Measurements from ENCODE around the gene LYL1.

Gene LYL1

DNA sequence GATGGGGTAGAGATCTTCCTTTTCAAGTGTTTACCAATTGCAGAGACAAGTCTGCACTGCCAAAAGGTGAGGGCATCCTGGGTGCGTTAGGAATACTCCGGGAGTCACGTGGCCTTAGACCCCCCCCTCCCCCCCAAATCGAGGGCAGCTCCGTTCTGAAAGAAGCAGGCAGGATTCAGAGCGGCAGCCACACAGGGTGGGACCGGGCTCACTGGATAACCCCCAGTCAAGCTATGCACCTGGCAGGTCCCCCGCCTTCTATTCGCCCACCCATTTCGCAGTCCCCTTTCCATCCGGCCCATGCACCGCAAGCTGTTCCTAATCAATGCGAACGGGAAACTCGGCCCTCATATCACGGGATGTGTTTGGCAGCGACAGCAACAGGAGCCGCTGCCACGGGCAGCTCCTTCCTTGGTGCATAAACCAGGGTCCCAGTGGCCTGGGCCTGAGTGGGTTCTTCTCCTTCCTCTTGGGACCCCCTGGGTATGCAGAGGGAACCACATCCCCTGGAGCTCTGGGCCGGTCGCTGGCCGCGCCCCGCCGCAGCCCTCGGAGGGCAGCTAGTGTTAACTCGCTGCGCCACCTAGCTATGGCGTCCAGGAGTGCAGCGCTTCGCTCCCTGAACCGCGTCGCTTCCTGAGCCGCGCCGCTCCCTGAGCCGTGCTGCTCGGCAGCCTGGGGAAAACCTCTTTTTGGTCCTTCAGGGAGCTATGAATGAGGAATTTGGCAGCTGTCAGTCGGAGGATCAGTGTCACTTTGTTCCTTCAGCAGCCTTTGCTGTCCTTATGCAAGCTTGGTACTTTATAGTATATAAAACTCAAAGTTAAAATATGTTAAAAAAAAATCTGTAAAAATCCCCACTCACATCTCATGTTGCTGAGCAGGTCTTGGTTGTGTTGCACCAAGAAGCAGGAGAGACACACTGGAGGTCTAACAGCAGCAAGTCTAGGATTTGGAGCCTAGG lies 41.4 kb downstream of the LYL1 start:
- in situ Hi-C loops (cut with HindIII; ENCODE audit: low sequenced_read_pairs): loop anchor here (5.0 kb wide), 2 partner anchors 54 to 91 kb away; partner anchors contain the start of genes IER2 and STX10

DNA sequence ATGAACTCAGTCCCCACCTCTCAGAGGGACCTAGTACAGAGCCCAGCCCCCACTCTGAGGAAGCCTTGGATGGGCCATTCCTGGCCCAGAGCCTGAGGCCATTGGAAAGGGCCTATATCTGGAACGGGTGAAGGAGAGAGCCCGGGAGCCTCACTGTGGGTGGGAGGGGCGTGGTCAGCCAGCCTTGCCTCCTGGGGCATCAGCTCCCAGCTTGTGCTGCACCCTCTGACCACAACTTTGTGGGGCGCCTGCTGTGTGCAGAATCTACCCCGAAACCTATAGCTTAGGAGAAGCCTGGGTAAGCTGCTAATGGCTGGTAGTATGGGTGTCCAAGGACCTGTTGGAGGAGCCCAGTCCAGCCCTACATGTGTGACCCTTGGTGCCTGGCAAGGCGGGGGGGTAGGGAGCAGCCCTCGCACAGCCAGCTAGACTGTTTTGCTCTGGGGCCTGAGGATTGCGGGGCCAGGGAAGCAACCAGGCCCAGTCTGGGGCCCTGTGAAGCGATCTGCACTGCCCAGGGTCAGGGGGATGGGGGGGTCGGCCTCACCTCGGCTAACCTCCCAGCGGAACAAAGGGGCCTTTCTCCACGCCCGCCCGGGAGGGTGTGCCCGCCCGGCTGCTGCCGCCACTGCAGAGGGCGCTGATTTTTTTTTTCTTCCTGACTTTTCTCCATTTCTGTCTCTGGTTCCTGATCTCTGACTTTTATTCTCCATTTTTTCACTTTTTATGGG lies 42.3 kb downstream of the LYL1 start:
- in situ Hi-C loops (cut with HindIII; ENCODE audit: low sequenced_read_pairs): loop anchor here (5.0 kb wide), 2 partner anchors 53 to 92 kb away; partner anchors contain the start of genes IER2 and STX10

- in situ Hi-C loops (cut with HindIII; ENCODE audit: low sequenced_read_pairs): no loop called here
Observed at GRCh38 chr19:13058951-13059660, 43.6 kb downstream of the LYL1 start.

- in situ Hi-C loops (cut with HindIII; ENCODE audit: low sequenced_read_pairs): no loop called here
Observed at GRCh38 chr19:13057744-13058143, 44.9 kb downstream of the LYL1 start.

DNA sequence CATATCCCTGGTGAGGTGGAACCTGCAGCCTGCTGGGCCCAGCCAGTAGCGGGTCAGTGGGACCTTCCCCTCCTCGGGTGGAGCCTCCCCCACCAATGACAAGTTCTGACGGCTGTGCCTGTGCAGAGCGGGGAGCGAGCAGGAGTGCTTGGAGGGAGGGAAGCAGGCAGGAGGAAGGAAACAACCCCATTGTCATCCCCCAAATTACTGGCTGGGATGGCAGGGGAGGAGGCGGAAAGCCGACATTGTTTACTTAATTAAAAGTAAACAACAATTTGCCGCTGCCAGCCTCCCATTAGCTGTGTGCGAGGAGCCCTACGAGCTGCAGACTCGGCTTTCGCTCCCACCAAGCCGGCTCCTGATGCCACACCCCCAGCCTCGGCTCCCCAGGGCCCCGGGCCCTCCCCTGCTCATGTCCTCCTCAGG lies 45.5 kb downstream of the LYL1 start:
- in situ Hi-C loops (cut with HindIII; ENCODE audit: low sequenced_read_pairs): no loop called here

GRCh38 chr19:13056052-13056660 lies 46.5 kb downstream of the LYL1 start:
- in situ Hi-C loops (cut with HindIII; ENCODE audit: low sequenced_read_pairs): no loop called here

DNA sequence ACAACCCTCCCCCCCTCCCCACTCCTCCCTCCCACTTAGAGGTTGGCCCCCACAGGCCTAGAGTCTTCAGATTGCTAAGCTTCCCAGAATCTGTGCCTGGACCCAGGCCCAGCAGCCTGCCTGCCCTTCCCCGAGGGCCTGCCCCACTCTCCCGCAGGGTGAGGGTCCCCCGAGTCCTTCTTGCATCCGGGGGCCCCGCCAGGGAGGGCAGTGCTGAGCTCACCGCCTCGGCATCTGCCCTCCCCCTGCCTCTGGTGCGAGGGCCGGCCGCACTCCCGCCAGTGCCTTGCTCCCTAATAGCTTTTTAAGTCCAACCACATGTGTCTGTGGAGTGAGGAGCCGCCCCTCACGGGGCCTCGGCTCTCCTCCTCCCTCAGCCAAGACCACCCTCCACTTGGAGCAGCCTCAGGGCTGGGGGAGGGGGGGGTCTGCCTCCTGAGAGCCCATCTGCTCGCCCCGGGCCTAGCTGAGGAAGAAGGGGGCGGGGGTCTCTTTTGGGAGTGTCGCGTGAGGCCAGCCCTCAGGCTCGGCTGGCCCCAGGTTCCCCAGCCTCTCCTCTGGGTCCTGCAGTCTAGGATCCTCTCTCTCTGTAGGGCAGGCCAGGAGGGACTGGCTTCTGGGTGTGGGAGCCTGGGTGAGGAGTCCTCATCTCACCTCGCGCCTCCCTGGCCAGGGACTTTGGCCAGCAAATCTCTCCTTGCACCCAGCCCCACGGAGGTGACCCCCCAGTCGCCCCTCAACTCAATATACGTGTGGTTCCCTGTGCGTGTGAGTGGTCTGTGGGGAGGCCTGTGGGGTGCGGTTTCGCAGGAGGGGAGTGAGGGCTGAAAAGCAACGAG lies 47.2 kb downstream of the LYL1 start:
- in situ Hi-C loops (cut with HindIII; ENCODE audit: low sequenced_read_pairs): no loop called here

DNA sequence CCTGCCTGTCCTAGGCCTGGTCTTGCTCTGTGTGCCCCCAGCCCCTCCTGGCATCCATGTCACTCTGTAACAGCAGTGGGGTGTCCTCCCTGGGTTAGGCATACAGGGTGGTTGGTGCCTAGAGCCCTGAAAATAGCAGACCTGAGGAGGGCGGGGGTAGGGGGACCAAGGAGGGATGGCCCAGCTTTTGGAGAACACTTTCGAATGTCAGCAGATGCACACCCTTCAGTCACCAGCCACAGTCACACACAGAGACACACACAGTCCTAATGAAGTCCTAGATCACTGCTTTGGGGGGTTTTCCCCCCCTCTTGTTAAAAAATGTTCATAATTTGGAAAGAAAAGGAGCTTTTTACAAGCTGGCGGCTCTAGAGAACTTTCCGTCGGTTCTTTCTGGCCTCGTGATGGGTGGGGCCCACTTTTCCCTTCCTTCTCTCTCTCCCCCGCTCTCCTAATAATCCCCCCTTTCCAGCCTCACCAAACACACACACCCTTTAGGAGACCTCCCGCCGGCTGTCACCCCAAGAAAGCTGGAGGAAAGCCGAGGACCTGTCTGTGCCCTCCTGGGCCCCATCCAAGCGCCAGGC lies 47.9 kb downstream of the LYL1 start:
- in situ Hi-C loops (cut with HindIII; ENCODE audit: low sequenced_read_pairs): no loop called here

GRCh38 chr19:13053761-13054625 lies 48.7 kb downstream of the LYL1 start:
- in situ Hi-C loops (cut with HindIII; ENCODE audit: low sequenced_read_pairs): no loop called here

GRCh38 chr19:13053238-13053637 lies 49.4 kb downstream of the LYL1 start:
- in situ Hi-C loops (cut with HindIII; ENCODE audit: low sequenced_read_pairs): no loop called here

- in situ Hi-C loops (cut with HindIII; ENCODE audit: low sequenced_read_pairs): no loop called here
Observed at GRCh38 chr19:13052447-13053175, 50.0 kb downstream of the LYL1 start.

DNA sequence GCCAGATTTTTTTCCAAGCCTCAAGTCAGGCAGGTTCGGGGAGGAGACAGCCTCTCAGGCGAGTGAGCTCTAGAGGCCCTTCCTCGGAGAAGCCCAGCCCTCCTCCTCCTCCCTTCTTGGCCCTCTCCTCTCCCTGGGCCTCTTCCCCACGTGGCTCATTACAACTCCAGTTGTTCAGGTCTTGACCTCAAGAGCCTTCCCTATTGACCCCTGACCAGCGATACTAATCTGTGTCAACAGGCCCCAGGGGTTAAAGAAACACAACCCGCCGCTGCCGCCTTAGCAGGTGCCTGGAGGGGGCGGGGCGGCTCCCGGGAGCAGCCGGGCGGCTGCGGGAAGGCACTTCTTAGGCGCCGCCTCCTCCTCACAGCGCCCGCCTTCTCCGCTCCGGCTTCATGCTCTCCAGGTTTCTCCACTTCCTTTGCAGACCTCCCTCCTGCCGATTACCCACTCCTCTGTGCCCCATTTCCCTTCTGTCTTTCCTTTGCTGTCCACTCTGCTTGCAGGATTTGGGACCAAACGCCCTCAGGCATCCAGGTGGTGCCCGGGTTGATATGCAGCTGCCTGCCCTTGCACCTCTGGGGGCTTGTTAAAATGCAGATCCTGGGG lies 51.0 kb downstream of the LYL1 start:
- in situ Hi-C loops (cut with HindIII; ENCODE audit: low sequenced_read_pairs): no loop called here

- in situ Hi-C loops (cut with HindIII; ENCODE audit: low sequenced_read_pairs): no loop called here
Observed at GRCh38 chr19:13050274-13050673, 52.4 kb downstream of the LYL1 start.

Data from endothelial cell of hepatic sinusoid (primary cell).